GM23338 (cell line): ENCODE results near the gene RBPMS2. TPM values are rescaled to one million over a fixed set of nuclear protein-coding genes. Genes with fewer than 3 reads are reported as not detected.
A peak's percentile ranks its signal among the peaks of the same experiment; 100 is the strongest.

Experiments
- ATAC-seq: fragments of 200-7000 bp; cut with Tn5 transposase; 3 replicates; pipeline ENCODE4 v1.9.1; 2020
- DNase-seq: peaks from one replicate; pipeline ENCODE4 v3.0.0-alpha.2; 2015; ENCODE audit warnings: low spot score
- H2AFZ ChIP-seq: fragments of 200-600 bp; sonication (generic); 2 replicates; pipeline ENCODE4 v1.8.0; 2016; ENCODE audit warnings: antibody characterized with exemption, mild to moderate bottlenecking, moderate library complexity
- H3F3A ChIP-seq: fragments of 200-600 bp; sonication (generic); replicated peaks from 2 replicates; pipeline ENCODE4 v1.8.0; 2017; ENCODE audit warnings: antibody characterized with exemption, mixed run types, low read depth
- H3K27ac ChIP-seq: fragments of 200-600 bp; sonication (generic); 2 replicates; pipeline ENCODE4 v1.6.1; 2016; ENCODE audit warnings: low read depth
- H3K27me3 ChIP-seq: fragments of 200-600 bp; sonication (generic); 2 replicates; pipeline ENCODE4 v1.8.0; 2016; ENCODE audit warnings: mild to moderate bottlenecking, mixed run types, moderate library complexity; ENCODE audit not compliant: insufficient read depth
- H3K36me3 ChIP-seq: fragments of 200-600 bp; sonication (generic); 2 replicates; pipeline ENCODE4 v1.8.0; 2016; ENCODE audit warnings: mild to moderate bottlenecking; ENCODE audit not compliant: insufficient read depth
- H3K4me1 ChIP-seq: fragments of 200-600 bp; sonication (generic); 2 replicates; pipeline ENCODE4 v1.8.0; 2016; ENCODE audit warnings: mild to moderate bottlenecking, moderate library complexity; ENCODE audit not compliant: insufficient read depth
- H3K4me2 ChIP-seq: fragments of 200-600 bp; sonication (generic); 2 replicates; pipeline ENCODE4 v1.7.1; 2017; ENCODE audit warnings: mixed run types
- H3K4me3 ChIP-seq: fragments of 200-600 bp; sonication (generic); 2 replicates; pipeline ENCODE4 v1.6.1; 2016; ENCODE audit warnings: mixed run types
- H3K79me2 ChIP-seq: fragments of 200-600 bp; sonication (generic); replicated peaks from 2 replicates; pipeline ENCODE4 v1.8.0; 2017; ENCODE audit warnings: mild to moderate bottlenecking; ENCODE audit not compliant: insufficient read depth
- H3K9me2 ChIP-seq: fragments of 200-600 bp; sonication (generic); 2 replicates; pipeline ENCODE4 v1.8.0; 2017; ENCODE audit not compliant: insufficient read depth
- H4K20me1 ChIP-seq: fragments of 200-600 bp; sonication (generic); replicated peaks from 2 replicates; pipeline ENCODE4 v1.8.0; 2017; ENCODE audit warnings: mild to moderate bottlenecking; ENCODE audit not compliant: insufficient read depth
- H3K27ac Mint-ChIP-seq: 2 replicates; pipeline ENCODE4 v1.8.0; 2020; ENCODE audit warnings: inconsistent platforms, mild to moderate bottlenecking, moderate library complexity, mixed read lengths
- H3K27me3 Mint-ChIP-seq: 3 replicates; pipeline ENCODE4 v1.8.0; 2022; ENCODE audit warnings: low read depth, mild to moderate bottlenecking, moderate library complexity, mixed read lengths, inconsistent platforms; ENCODE audit not compliant: insufficient read depth, poor library complexity
- H3K36me3 Mint-ChIP-seq: 3 replicates; pipeline ENCODE4 v1.8.0; 2021; ENCODE audit warnings: low read depth, mild to moderate bottlenecking, inconsistent platforms, moderate library complexity, mixed read lengths
- H3K4me1 Mint-ChIP-seq: 3 replicates; pipeline ENCODE4 v1.8.0; 2020; ENCODE audit warnings: mild to moderate bottlenecking, inconsistent platforms, mixed read lengths
- H3K4me3 Mint-ChIP-seq: 3 replicates; pipeline ENCODE4 v1.8.0; 2021; ENCODE audit warnings: moderate library complexity, mild to moderate bottlenecking, inconsistent platforms, mixed read lengths
- H3K9me3 Mint-ChIP-seq: 3 replicates; pipeline ENCODE4 v1.8.0; 2020; ENCODE audit warnings: moderate library complexity, mild to moderate bottlenecking, inconsistent platforms, mixed read lengths
- CTCF ChIP-seq, 2 experiments: fragments of 200-600 bp in 1 of 2; sonication (generic) in 1 of 2; conservative IDR thresholded peaks; 2 replicates each; pipeline versions ENCODE4 v1.5.1 to v1.6.1; 2016 to 2017; ENCODE audit warnings: antibody characterized with exemption in 2 of 2, low read depth in 2 of 2, mild to moderate bottlenecking in 2 of 2, moderate library complexity in 1 of 2
- EZH2 ChIP-seq: fragments of 200-600 bp; sonication (generic); IDR thresholded peaks from one replicate; pipeline ENCODE4 v1.8.0; 2017; ENCODE audit warnings: antibody characterized with exemption, mild to moderate bottlenecking, low read depth; ENCODE audit not compliant: unreplicated experiment
- POLR2AphosphoS5 ChIP-seq: IDR thresholded peaks from 2 replicates; pipeline ENCODE4 v1.6.1; 2016; ENCODE audit warnings: antibody characterized with exemption, low read depth
- STAT1 ChIP-seq: IDR thresholded peaks from one replicate; pipeline ENCODE4 v1.6.1; 2016; ENCODE audit warnings: antibody characterized with exemption; ENCODE audit not compliant: unreplicated experiment
- ZNF331 ChIP-seq: fragments of 250-450 bp; sonication (Bioruptor Pico); IDR thresholded peaks from 2 replicates; pipeline ENCODE4 v1.5.0; 2020; ENCODE audit warnings: low read depth, mild to moderate bottlenecking, moderate library complexity
- ZNF462 ChIP-seq: fragments of 250-450 bp; sonication (Bioruptor Pico); IDR thresholded peaks from 2 replicates; pipeline ENCODE4 v1.5.0; 2020; ENCODE audit warnings: mild to moderate bottlenecking, moderate library complexity
- polyA plus RNA-seq: library from polyadenylated mRNA; unstranded; fragments of >200 nt; fragmentation: Nextera tagmentation; extraction: Ambion mirVana; gene quantifications from 2 replicates; pipeline ENCODE4 v1.2.1, GENCODE V29; 2016
- total RNA-seq: library from RNA; depleted of rRNA; stranded (reverse); fragments of >200 nt; shearing (Covaris generic); gene quantifications from 2 replicates; pipeline ENCODE4 v1.2.3, GENCODE V29; 2014

The RBPMS2 gene
- total and polyA plus RNA-seq, 2 experiments from 2014 or later = 53.3 to 171 TPM

- no peak for TF ChIP-seq ZNF462 (CRISPR knock-in tag)
- TF ChIP-seq CTCF (conservative IDR thresholded peaks at IDR 0.05; ENCODE audit: low read depth in 2 of 2) = no peak
- no peak for TF ChIP-seq STAT1
Observed at GRCh38 chr15:64772964-64773363, 2.4 kb downstream of the RBPMS2 start (continued).

GRCh38 chr15:64772488-64772887 is 2.9 kb downstream of the RBPMS2 start:
- Histone ChIP-seq H3K9me2 (no peaks in the 10 kb centered on the region), H2AFZ (no peak overlapping the region), H3K79me2 (peaks cover 93% of the 10 kb centered on the region), H3K4me1 (peaks cover 67% of the 10 kb centered on the region), H3K36me3 (no peaks in the 10 kb centered on the region), H3F3A (peaks cover 18% of the 10 kb centered on the region; the same call in 1 of the 2 replicates), H3K4me2 (peak overlapping the region; percentile 100), H3K4me3 (peak overlapping the region; percentile 98), H3K27ac (0 out of 2 replicates have a peak overlapping the region, but pooled peaks have one; percentile 91), H4K20me1 (peaks cover 44% of the 10 kb centered on the region), H3K27me3 (no peaks in the 10 kb centered on the region)
- TF ChIP-seq EZH2 = no peak
- no peak for TF ChIP-seq ZNF331 (CRISPR knock-in tag)
- TF ChIP-seq STAT1 = no peak
- no peak for TF ChIP-seq POLR2AphosphoS5
- Mint-ChIP-seq H3K4me3 (peak overlapping the region; percentile 99), H3K27me3 (peaks cover 13% of the 10 kb centered on the region), H3K36me3 (peaks cover 34% of the 10 kb centered on the region), H3K9me3 (peaks cover 4% of the 10 kb centered on the region; the same call in 2 of the 3 replicates), H3K27ac (peak overlapping the region; percentile 11), H3K4me1 (peaks cover 47% of the 10 kb centered on the region)
- peak; percentile 26 for ATAC-seq
- peak; percentile 59 for DNase-seq
